Spinal cord (tissue), 10 donors: ENCODE measurements around the gene HADHA. TPM values are rescaled to one million over a fixed set of nuclear protein-coding genes. Genes with fewer than 3 reads are reported as not detected.
A peak's percentile ranks its signal among the peaks of the same experiment; 100 is the strongest.

ENCODE experiments used
- DNase-seq, 6 donors: peaks; one replicate each; pipeline versions ENCODE4 v3.0.0 to v3.0.0-alpha.2; 2013 to 2015; ENCODE audit warnings: low spot score in 6 of 6, low read depth in 4 of 6
- H3K27ac ChIP-seq: one replicate; pipeline ENCODE4 v1.5.1; 2013; ENCODE audit warnings: low read depth, low read length, control low read depth
- H3K27me3 ChIP-seq: one replicate; pipeline ENCODE4 v1.6.1; 2013; ENCODE audit warnings: low read length; ENCODE audit not compliant: control insufficient read depth, insufficient read depth
- H3K36me3 ChIP-seq: one replicate; pipeline ENCODE4 v1.6.1; 2013; ENCODE audit warnings: low read length; ENCODE audit not compliant: control insufficient read depth, insufficient read depth
- H3K4me1 ChIP-seq: one replicate; pipeline ENCODE4 v1.6.1; 2013; ENCODE audit warnings: low read length; ENCODE audit not compliant: control insufficient read depth, insufficient read depth
- H3K4me3 ChIP-seq: one replicate; pipeline ENCODE4 v1.5.1; 2013; ENCODE audit warnings: low read depth, low read length, control low read depth
- H3K9me3 ChIP-seq: one replicate; pipeline ENCODE4 v1.6.1; 2013; ENCODE audit warnings: low read length; ENCODE audit not compliant: control insufficient read depth, insufficient read depth
- WGBS: methylation state at CpG from one replicate; pipeline ENCODE4 v1.1.5; 2013; ENCODE audit warnings: missing lambda C conversion rate; ENCODE audit not compliant: insufficient coverage; 5-methylcytosine and 5-hydroxymethylcytosine counted together
- polyA plus RNA-seq, 2 donors: library from polyadenylated mRNA; unstranded; fragments of 120-200 nt; gene quantifications; one replicate each; pipeline ENCODE4 v1.2.1, GENCODE V29; 2013; ENCODE audit not compliant: insufficient read length in 2 of 2
- total RNA-seq, 2 donors: library from RNA; depleted of rRNA in 1 of 2; stranded (reverse); fragments of 120-200 nt in 1 of 2; fragments of >200 nt in 1 of 2; gene quantifications; one replicate each; pipeline versions ENCODE4 v1.2.3 to v1.2.4, GENCODE V29; 2013 to 2014
- donor health status: healthy.

Gene HADHA
- total and polyA plus RNA-seq, 4 donors, result 117 to 168 (median 140) TPM

DNA sequence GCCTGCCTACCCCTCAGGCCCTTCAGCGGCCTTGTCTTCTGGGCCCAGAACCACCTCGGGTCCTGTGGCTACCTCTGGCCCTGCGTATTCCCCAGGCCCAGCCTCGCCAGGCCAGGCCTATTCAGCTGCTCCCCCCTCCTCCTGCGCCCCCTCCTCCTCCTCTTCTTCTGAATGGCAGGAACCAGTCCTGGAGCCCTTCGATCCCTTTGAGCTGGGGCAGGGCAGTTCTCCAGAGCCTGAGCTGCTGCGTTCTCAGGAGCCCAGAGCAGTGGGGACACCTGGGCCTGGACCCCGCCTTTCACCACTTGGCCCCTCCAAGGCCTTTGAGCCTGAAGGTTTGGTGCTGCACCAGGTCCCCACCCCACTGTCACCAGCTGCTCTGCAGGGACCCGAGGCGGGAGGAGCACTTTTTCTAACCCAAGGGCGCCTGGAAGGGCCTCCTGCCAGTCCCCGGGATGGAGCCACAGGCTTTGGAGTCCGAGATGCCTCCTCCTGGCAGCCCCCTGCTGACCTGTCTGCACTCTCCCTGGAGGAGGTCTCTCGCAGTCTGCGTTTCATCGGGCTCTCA lies 56.8 kb downstream of the HADHA start:
- 85% methylated on average over 15 of the region's 16 CpGs for WGBS

DNA sequence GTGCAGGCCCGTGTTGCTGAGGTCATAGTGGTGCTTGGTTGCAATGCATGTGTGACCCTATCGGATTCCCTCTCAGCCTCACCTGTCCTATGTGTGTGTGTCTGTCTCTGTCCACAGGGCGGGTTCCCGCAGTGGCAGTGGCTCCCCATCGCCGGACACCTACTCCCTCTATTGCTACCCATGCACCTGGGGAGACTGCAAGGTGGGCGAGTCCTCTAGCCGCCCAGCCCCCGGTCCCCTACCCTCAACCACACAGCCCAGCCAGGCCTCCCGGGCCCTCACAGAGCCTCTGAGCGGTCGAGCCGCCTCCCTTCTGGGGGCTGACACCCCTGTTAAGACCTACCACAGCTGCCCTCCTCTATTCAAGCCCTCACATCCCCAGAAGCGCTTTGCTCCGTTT lies 57.3 kb downstream of the HADHA start:
- no peak overlapping the region for H3K27ac ChIP-seq
- no peaks in the 10 kb centered on the region for H3K9me3 ChIP-seq
- peaks cover 21% of the 10 kb centered on the region for H3K4me1 ChIP-seq
- 92% methylated on average over 13 of the region's 15 CpGs for WGBS
- H3K36me3 ChIP-seq, result peaks cover 91% of the 10 kb centered on the region
- H3K27me3 ChIP-seq, result no peaks in the 10 kb centered on the region
- no peak overlapping the region for H3K4me3 ChIP-seq
- no peak for DNase-seq

More for the DNA sequence above, 56.8 kb downstream of the HADHA start:
- Histone ChIP-seq H3K4me1 (peaks cover 21% of the 10 kb centered on the region), H3K27ac (no peak overlapping the region), H3K4me3 (no peak overlapping the region), H3K9me3 (no peaks in the 10 kb centered on the region), H3K36me3 (peaks cover 91% of the 10 kb centered on the region), H3K27me3 (no peaks in the 10 kb centered on the region)
- no peak for DNase-seq

DNA sequence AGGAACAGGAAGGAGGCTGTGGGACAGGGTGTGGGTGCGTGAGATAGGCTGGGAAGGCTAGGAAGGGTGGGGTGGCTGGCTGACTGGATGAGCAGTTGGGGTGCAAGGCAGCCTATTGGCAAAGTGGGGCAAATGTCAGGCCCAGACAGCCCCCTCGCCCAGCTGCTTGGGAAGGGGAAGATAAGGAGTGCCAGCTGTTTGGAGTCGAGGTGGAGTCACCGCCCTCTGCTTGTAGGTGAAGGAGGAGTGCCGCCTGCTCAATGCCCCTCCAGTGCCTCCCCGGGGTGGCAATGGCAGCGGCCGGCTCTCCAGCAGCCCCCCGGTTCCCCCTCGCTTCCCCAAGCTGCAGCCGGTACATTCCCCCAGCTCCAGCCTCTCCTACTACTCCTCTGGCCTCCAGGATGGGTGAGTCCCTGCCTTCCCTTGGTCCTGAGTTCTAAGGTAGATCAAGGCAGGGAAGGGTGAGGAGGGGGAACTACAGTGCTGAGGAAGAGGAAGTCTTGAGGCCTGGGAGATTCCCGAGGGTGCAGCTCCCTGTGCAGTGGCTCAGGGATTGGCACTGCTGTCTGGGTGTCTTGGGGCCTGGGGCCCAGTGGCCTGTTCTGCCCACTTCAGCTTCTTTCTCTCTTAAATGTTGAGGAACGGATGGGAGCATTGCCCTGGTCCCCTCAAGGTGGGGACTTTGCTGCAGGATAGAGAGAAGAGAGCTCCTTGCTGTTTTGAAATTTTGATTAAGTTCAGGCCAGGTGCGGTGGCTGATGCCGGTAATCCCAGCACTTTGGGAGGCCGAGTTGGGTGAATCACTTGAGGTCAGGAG lies 58.3 kb downstream of the HADHA start:
- Histone ChIP-seq H3K27me3 (no peaks in the 10 kb centered on the region), H3K36me3 (peaks cover 88% of the 10 kb centered on the region), H3K27ac (no peak overlapping the region), H3K4me1 (peaks cover 21% of the 10 kb centered on the region), H3K9me3 (no peaks in the 10 kb centered on the region), H3K4me3 (no peak overlapping the region)
- WGBS, result 91% methylated on average over 13 of the region's 16 CpGs
- DNase-seq, result no peak

DNA sequence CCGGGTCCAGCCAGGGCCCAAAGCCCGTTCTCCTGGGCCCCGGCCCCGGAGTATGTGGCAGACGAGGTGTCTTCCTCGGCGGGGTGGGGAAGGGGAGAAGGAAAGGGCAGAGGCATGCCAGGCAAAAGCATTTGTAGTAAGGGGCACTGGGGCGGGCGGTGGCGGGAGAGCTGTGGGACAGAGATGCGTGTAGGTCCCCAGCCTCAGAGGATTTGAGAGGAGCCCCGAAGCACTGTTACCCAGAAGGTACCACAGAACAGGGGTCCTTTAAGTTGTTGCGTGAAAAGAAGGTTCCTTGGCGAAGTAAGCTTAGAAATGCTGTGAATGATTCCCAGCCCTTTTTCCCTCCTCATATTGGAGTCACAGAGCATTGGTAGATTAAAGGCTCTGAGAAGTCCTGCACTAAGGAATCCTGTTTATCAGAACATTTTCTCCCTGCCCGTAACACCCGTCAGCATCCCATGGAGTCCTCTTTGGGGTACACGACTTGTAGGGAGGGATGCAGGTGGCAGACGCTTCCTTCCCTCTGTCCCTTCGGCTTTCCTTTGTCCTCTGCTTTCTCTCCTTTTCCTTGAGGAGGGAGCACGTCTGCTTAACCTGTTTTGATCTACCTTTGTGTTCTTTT lies 59.0 kb downstream of the HADHA start:
- peaks cover 23% of the 10 kb centered on the region for H3K4me1 ChIP-seq
- H3K36me3 ChIP-seq, result peaks cover 86% of the 10 kb centered on the region
- 66% methylated on average over 12 of the region's 20 CpGs for WGBS
- H3K9me3 ChIP-seq, result no peaks in the 10 kb centered on the region
- no peaks in the 10 kb centered on the region for H3K27me3 ChIP-seq
- no peak for DNase-seq
- H3K27ac ChIP-seq, result no peak overlapping the region
- peak overlapping the region; percentile 55 for H3K4me3 ChIP-seq

DNA sequence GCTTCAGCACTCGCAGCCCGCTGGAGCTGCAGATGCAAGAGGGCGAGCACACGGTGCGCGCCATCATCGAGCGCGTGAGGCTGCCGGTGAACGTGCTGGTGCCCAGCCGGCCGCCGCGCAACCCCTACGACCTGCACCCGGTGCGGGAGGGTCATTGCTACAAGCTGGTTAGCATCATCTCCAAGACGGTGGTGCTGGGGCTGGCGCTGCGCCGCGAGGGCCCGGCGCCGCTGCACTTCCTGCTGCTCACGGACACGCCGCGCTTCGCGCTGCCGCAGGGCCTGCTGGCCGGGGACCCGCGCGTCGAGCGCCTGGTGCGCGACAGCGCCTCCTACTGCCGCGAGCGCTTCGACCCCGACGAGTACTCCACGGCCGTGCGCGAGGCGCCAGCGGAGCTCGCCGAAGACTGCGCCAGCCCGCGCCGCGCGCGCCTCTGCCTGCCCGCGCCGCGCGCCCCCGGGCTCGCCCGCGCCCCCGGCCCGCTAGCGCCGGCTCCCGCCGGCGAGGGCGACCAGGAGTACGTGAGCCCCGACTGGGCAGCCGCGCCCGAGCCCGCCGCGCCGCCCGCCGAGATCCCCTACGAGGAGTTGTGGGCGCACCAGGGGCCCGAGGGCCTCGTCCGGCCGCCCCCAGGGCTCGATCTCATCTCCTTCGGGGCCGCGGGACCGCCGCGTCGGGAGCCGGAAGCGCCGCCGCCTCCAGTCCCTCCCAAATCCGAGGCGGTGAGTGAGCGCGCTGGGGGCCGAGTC lies 59.7 kb downstream of the HADHA start:
- H3K9me3 ChIP-seq, result no peaks in the 10 kb centered on the region
- no peak overlapping the region for H3K27ac ChIP-seq
- H3K27me3 ChIP-seq, result no peaks in the 10 kb centered on the region
- 29% methylated on average over 114 of the region's 114 CpGs for WGBS
- peaks cover 28% of the 10 kb centered on the region for H3K4me1 ChIP-seq
- peak overlapping the region; percentile 55 for H3K4me3 ChIP-seq
- peaks cover 87% of the 10 kb centered on the region for H3K36me3 ChIP-seq
- DNase-seq, result peak in 2 of 6 donors; percentile 82 to 90

DNA sequence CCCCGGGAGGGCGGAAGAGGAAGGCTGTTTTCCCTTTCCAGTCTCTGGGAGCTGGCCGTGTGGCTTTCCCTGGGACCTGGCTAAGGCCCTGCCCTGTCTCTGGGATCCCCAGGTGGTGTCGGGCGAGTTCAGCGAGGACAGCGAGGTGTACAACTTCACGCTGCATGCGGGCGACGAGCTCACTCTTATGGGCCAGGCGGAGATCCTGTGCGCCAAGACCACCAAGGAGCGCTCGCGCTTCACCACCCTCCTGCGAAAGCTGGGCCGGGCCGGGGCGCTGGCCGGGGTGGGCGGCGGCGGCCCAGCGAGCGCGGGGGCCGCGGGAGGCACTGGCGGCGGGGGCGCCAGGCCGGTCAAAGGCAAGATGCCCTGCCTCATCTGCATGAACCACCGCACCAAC lies 60.3 kb downstream of the HADHA start:
- Histone ChIP-seq H3K27ac (no peak overlapping the region), H3K36me3 (peaks cover 81% of the 10 kb centered on the region), H3K9me3 (no peaks in the 10 kb centered on the region), H3K4me1 (peaks cover 29% of the 10 kb centered on the region), H3K4me3 (peak overlapping the region; percentile 43), H3K27me3 (no peaks in the 10 kb centered on the region)
- 66% methylated on average over 34 of the region's 34 CpGs for WGBS
- DNase-seq, result no peak

DNA sequence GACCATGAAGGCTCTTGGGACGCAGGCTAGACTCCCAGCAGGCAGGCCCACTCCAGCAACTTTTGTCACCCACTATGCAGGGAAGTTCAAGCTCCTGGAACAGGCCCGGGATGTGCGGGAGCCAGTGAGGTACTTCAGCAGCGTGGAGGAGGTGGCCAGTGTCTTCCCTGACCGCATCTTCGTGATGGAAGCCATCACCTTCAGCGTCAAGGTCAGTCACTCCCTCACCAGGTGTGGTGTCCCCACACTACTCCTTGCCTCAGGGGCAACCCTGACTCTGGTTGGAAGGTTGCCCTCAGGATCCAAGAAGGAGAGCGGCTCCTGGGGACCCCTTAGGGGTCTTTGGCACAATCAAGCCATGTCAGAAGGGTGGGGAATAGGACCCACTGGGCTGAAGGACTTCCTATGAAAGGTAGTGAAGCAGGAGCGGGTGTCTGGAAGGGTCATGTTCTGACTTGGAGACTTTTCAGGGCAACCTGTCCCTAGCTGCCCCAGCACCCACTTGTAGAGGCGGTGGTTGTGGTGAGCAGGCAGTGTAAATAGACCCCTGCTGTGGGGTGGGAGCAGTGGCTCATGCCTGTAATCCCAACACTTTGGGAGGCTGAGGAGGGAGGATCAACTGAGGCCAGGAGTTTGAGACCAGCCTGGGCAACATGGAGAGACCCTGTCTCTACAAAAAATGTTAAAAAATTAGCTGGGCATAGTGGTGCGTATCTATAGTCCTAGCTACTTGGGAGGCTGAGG lies 61.4 kb downstream of the HADHA start:
- Histone ChIP-seq H3K27me3 (no peaks in the 10 kb centered on the region), H3K9me3 (no peaks in the 10 kb centered on the region), H3K27ac (no peak overlapping the region), H3K4me1 (peaks cover 29% of the 10 kb centered on the region), H3K36me3 (peaks cover 80% of the 10 kb centered on the region), H3K4me3 (no peak overlapping the region)
- WGBS, result 97% methylated on average over 10 of the region's 11 CpGs
- DNase-seq, result no peak

DNA sequence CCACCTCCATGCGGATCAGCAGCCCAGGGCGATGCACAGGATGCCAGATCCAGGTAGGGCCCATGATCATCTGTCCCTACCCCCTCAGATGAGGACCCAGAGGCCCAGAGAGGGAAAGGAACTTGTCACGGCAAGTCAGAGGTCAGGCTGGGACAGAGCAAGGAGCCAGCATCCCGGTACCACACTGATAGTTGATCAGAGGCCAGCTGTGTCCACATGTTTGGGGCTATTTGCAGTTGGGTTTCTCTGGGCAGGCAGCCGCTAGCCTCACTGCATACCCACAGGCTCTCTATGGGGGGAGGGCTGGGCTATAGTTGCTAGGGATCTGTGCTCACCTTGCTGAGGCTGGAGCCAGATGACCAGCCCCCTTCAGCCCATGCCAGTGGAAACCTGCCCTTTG lies 62.0 kb downstream of the HADHA start:
- Histone ChIP-seq H3K4me1 (peaks cover 32% of the 10 kb centered on the region), H3K36me3 (peaks cover 80% of the 10 kb centered on the region), H3K9me3 (no peaks in the 10 kb centered on the region), H3K27me3 (no peaks in the 10 kb centered on the region), H3K27ac (no peak overlapping the region), H3K4me3 (no peak overlapping the region)
- WGBS, result 97% methylated on average over 4 of the region's 5 CpGs
- DNase-seq, result no peak

DNA sequence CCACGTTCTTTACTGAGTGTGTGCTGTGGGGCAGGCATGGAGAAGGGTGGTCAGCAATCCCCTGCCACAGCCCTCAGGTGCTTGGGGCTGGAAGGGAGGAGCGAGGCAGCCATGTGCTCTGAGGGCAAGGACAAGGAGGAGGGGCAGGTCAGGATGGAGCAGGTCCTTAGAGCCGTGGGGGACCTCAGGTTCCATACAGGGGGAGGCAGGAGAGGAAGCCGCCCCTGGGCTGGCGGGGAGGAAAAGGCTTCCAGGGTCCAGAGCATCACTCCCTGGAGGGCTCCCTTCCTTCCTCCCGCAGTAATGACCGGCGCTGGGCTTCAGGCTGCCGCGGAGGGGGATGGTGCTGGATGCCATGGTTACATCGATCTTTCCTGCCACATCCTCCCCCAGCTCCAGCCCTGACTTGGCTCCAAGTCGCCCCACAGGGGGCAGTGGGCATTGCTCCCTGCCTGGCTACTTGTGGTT lies 65.0 kb downstream of the HADHA start:
- peak in 2 of 6 donors; percentile 71 to 72 for DNase-seq
- H3K4me3 ChIP-seq, result peak overlapping the region; percentile 32
- no peaks in the 10 kb centered on the region for H3K9me3 ChIP-seq
- WGBS, result 14% methylated on average over 3 of the region's 12 CpGs
- H3K27ac ChIP-seq, result peak overlapping the region; percentile 29
- peaks cover 51% of the 10 kb centered on the region for H3K4me1 ChIP-seq
- no peaks in the 10 kb centered on the region for H3K27me3 ChIP-seq
- H3K36me3 ChIP-seq, result peaks cover 71% of the 10 kb centered on the region
